ENCODE results near the gene FCER1G. TPM values are rescaled to one million over a fixed set of nuclear protein-coding genes. Genes with fewer than 3 reads are reported as not detected.

The FCER1G gene
- total and polyA plus RNA-seq, 2 of the 4 experiments (the other 2 are of a cell fraction): 0.44 TPM; not detected in 1

- dilution Hi-C loops (cut with HindIII; ENCODE audit: low sequenced_read_pairs, unreplicated experiment): no loop called here
- Histone ChIP-seq H3K79me1 (ENCODE audit: low read depth in 1 of 2, low read length in 2 of 2) (peaks cover 14 to 41% of the 10 kb centered on the region in 2 experiments), H3K36me3 (ENCODE audit: control insufficient read depth, insufficient read depth, low read length) (peaks cover 46% of the 10 kb centered on the region), H3K4ac (ENCODE audit: low read depth, low read length) (no peak overlapping the region), H2AFZ (replicated peaks; ENCODE audit: low read length, poor library complexity) (no peak overlapping the region), H2BK5ac (ENCODE audit: low read depth, low read length, poor library complexity, severe bottlenecking) (no peak overlapping the region), H3K9ac (ENCODE audit: low read depth, low read length) (no peak overlapping the region), H3K27ac (ENCODE audit: insufficient read depth, low read length) (peak overlapping the region; percentile 69; the same call in 1 of the 2 replicates), H2BK120ac (ENCODE audit: low read depth, low read length) (no peak overlapping the region), H4K20me1 (ENCODE audit: insufficient read depth, low read length) (peaks cover 13% of the 10 kb centered on the region; the same call in 1 of the 2 replicates), H3K4me1 (ENCODE audit: control insufficient read depth, insufficient read depth, low read length) (peaks cover 13% of the 10 kb centered on the region), H2BK20ac (ENCODE audit: low read depth, low read length) (no peak overlapping the region), H3K9me1 (ENCODE audit: insufficient read depth, low read length) (peaks cover 11% of the 10 kb centered on the region), H3K4me3 (ENCODE audit: insufficient read depth, low read depth, low read length) (no peak overlapping the region), H3K23ac (ENCODE audit: low read depth, low read length) (no peak overlapping the region), H2BK15ac (ENCODE audit: low read depth, low read length) (no peak overlapping the region), H3K27me3 (ENCODE audit: control insufficient read depth, insufficient read depth, low read length) (no peaks in the 10 kb centered on the region), H2AK9ac (replicated peaks; ENCODE audit: low read depth, low read length, poor library complexity) (no peak overlapping the region), H3K18ac (ENCODE audit: low read depth, low read length) (no peak overlapping the region), H3K9me3 (ENCODE audit: control insufficient read depth, insufficient read depth, low read length) (no peaks in the 10 kb centered on the region), H4K8ac (ENCODE audit: low read depth in 2 of 2, low read length in 2 of 2) (no peak overlapping the region), H4K91ac (ENCODE audit: insufficient read depth, low read depth, low read length) (no peak overlapping the region), H3K14ac (replicated peaks; ENCODE audit: low read depth, low read length) (no peak overlapping the region), H3K4me2 (ENCODE audit: low read depth, low read length) (peak overlapping the region; percentile 49), H3K56ac (ENCODE audit: extremely low read depth, insufficient read depth, low read length) (no peak overlapping the region), H4K5ac (ENCODE audit: low read depth, low read length) (no peak overlapping the region), H2AK5ac (ENCODE audit: low read depth, low read length) (0 out of 2 replicates have a peak overlapping the region, but pooled peaks have one; percentile 35)
- WGBS, 2 experiments (ENCODE audit: extremely low coverage in 2 of 2, insufficient read length in 1 of 2): no CpG with 5 or more reads among the region's 1 CpG
- no peak for ATAC-seq (ENCODE audit: low read depth)
- ChIA-PET CTCF (no interaction called here), POLR2A (ENCODE audit: unreplicated experiment) (no interaction called here)
- in situ Hi-C loops (cut with MboI; ENCODE audit: low sequenced_read_pairs): no loop called here
- no peak for DNase-seq
- BruUV-seq (replicated peaks): no TSS peak
- TF ChIP-seq MAFK (IDR thresholded peaks at IDR 0.05; ENCODE audit: low read depth, low read length) (no peak), ELK1 (IDR thresholded peaks at IDR 0.05; ENCODE audit: borderline replicate concordance, low read depth, low read length) (no peak), MAZ (IDR thresholded peaks at IDR 0.05; ENCODE audit: borderline replicate concordance, low read depth, low read length) (no peak), USF2 (IDR thresholded peaks at IDR 0.05; ENCODE audit: low read depth, low read length) (no peak)
- intact Hi-C loops (cut with micrococcal nuclease): no loop called here
These were observed 42.7 kb upstream of the FCER1G start for GRCh38 chr1:161172349-161172748.

All from IMR-90 (cell line).